Calu3 (cell line): Measurements from ENCODE around the gene IL1R2. TPM values are rescaled to one million over a fixed set of nuclear protein-coding genes. Genes with fewer than 3 reads are reported as not detected.

Experiments used
- BruUV-seq: library from RNA; stranded (reverse); fragments of 400-500 nt; replicated peaks from 2 replicates; lab custom pipeline; 2021; lab: Mats Ljungman, UMichigan
- CTCF ChIA-PET: fragments of 300-600 bp; sonication (Branson Sonifier 250); formaldehyde crosslinking; loops from one replicate; lab custom pipeline; 2022; ENCODE audit warnings: antibody characterized with exemption; lab: Charles Lee
- DNase-seq: peaks from one replicate; pipeline ENCODE4 v3.0.0; 2022
- H3K27ac Mint-ChIP-seq: one replicate; pipeline ENCODE4 v1.8.0; 2022; ENCODE audit warnings: mixed read lengths; ENCODE audit not compliant: unreplicated experiment
- H3K27me3 Mint-ChIP-seq: one replicate; pipeline ENCODE4 v1.8.0; 2022; ENCODE audit warnings: mixed read lengths; ENCODE audit not compliant: unreplicated experiment
- H3K36me3 Mint-ChIP-seq: one replicate; pipeline ENCODE4 v1.8.0; 2022; ENCODE audit warnings: mild to moderate bottlenecking, moderate library complexity, mixed read lengths; ENCODE audit not compliant: insufficient read depth, unreplicated experiment
- H3K4me1 Mint-ChIP-seq: one replicate; pipeline ENCODE4 v1.8.0; 2022; ENCODE audit warnings: mild to moderate bottlenecking, low read depth, mixed read lengths; ENCODE audit not compliant: unreplicated experiment
- H3K4me3 Mint-ChIP-seq: one replicate; pipeline ENCODE4 v1.8.0; 2022; ENCODE audit warnings: mild to moderate bottlenecking, low read depth, moderate library complexity, mixed read lengths; ENCODE audit not compliant: unreplicated experiment
- H3K9me3 Mint-ChIP-seq: one replicate; pipeline ENCODE4 v1.8.0; 2022; ENCODE audit warnings: low read depth, mixed read lengths; ENCODE audit not compliant: unreplicated experiment
- CTCF ChIP-seq: fragments of 200-600 bp; IDR thresholded peaks from one replicate; pipeline ENCODE4 v1.8.0; 2022; ENCODE audit warnings: antibody characterized with exemption; ENCODE audit not compliant: unreplicated experiment
- intact Hi-C: fragments of 100-400 bp; cut with micrococcal nuclease; formaldehyde crosslinking; loops from one replicate; pipeline ENCODE4 v1.10.0; 2022; ENCODE audit not compliant: unreplicated experiment
- total RNA-seq: library from RNA; stranded (reverse); gene quantifications from 2 replicates; pipeline ENCODE4 v1.2.3, GENCODE V29; 2022

IL1R2 gene
- total RNA-seq, 1 experiment from 2014 or later: not detected

GRCh38 chr2:102070058-102070642, 78.4 kb downstream of the IL1R2 start:
- Mint-ChIP-seq H3K36me3 (peaks cover 6% of the 10 kb centered on the region), H3K4me1 (peaks cover 23% of the 10 kb centered on the region), H3K9me3 (no peaks in the 10 kb centered on the region), H3K27ac (no peak overlapping the region), H3K27me3 (no peaks in the 10 kb centered on the region), H3K4me3 (no peak overlapping the region)
- intact Hi-C loops: no loop called here
- CTCF ChIA-PET: interaction anchor here (1.5 kb wide), 1 partner anchor 181 kb away, joined by 3 read pairs; no protein-coding TSS in a partner anchor
- no peak for TF ChIP-seq CTCF
- BruUV-seq: no TSS peak
- peak; percentile 41 for DNase-seq

GRCh38 chr2:102072741-102073140, 81.0 kb downstream of the IL1R2 start:
- Mint-ChIP-seq H3K36me3 (no peaks in the 10 kb centered on the region), H3K9me3 (peaks cover 2% of the 10 kb centered on the region), H3K27me3 (no peaks in the 10 kb centered on the region), H3K4me1 (peaks cover 10% of the 10 kb centered on the region), H3K4me3 (no peak overlapping the region), H3K27ac (no peak overlapping the region)
- intact Hi-C loops: no loop called here
- TF ChIP-seq CTCF: no peak
- CTCF ChIA-PET: no interaction called here
- BruUV-seq: no TSS peak
- DNase-seq: no peak

- Mint-ChIP-seq H3K4me3 (no peak overlapping the region), H3K4me1 (peaks cover 10% of the 10 kb centered on the region), H3K36me3 (no peaks in the 10 kb centered on the region), H3K27me3 (no peaks in the 10 kb centered on the region), H3K27ac (no peak overlapping the region), H3K9me3 (peaks cover 2% of the 10 kb centered on the region)
- no peak for TF ChIP-seq CTCF
- intact Hi-C loops: no loop called here
- CTCF ChIA-PET: no interaction called here
- DNase-seq: no peak
- no TSS peak for BruUV-seq
Observed at GRCh38 chr2:102073168-102073724, 81.5 kb downstream of the IL1R2 start.

- intact Hi-C loops: no loop called here
- Mint-ChIP-seq H3K4me1 (peaks cover 17% of the 10 kb centered on the region), H3K36me3 (no peaks in the 10 kb centered on the region), H3K27ac (no peak overlapping the region), H3K4me3 (no peak overlapping the region), H3K9me3 (peaks cover 2% of the 10 kb centered on the region), H3K27me3 (no peaks in the 10 kb centered on the region)
- no TSS peak for BruUV-seq
- no peak for DNase-seq
- CTCF ChIA-PET: no interaction called here
- TF ChIP-seq CTCF: no peak
Observed at GRCh38 chr2:102074152-102074783, 82.5 kb downstream of the IL1R2 start.
